ENCODE data around the gene PAK1IP1. TPM values are rescaled to one million over a fixed set of nuclear protein-coding genes. Genes with fewer than 3 reads are reported as not detected.
A peak's percentile ranks its signal among the peaks of the same experiment; 100 is the strongest.
"Not testable (repeated sequence)": the region's sequence is repeated elsewhere in the genome, so short reads cannot be mapped to it uniquely, and the experiment has no call there.

PAK1IP1 gene
- total RNA-seq, 2 donors from 2014 or later = 13.7 to 27.4 TPM

GRCh38 chr6:10720960-10721849 lies 26.4 kb downstream of the PAK1IP1 start:
- peaks cover 11% of the 10 kb centered on the region for H3K36me3 Mint-ChIP-seq (ENCODE audit: low read depth)
- peak overlapping the region; percentile 97 for H3K4me3 Mint-ChIP-seq
- not testable (repeated sequence) for H3K27me3 Mint-ChIP-seq; H3K9me3 Mint-ChIP-seq; ATAC-seq (replicated peaks)
- H3K4me1 Mint-ChIP-seq = peaks cover 25% of the 10 kb centered on the region
- H3K27ac Mint-ChIP-seq = peak overlapping the region; percentile 98

- no peak for ATAC-seq (replicated peaks)
- Mint-ChIP-seq H3K27me3 (no peaks in the 10 kb centered on the region), H3K4me1 (peaks cover 25% of the 10 kb centered on the region), H3K4me3 (peak overlapping the region; percentile 97), H3K36me3 (ENCODE audit: low read depth) (peaks cover 16% of the 10 kb centered on the region), H3K9me3 (no peaks in the 10 kb centered on the region), H3K27ac (peak overlapping the region; percentile 98)
Observed at GRCh38 chr6:10721850-10722569, 27.2 kb downstream of the PAK1IP1 start.

- Mint-ChIP-seq H3K4me1 (peaks cover 25% of the 10 kb centered on the region), H3K4me3 (peak overlapping the region; percentile 97), H3K27me3 (no peaks in the 10 kb centered on the region), H3K36me3 (ENCODE audit: low read depth) (peaks cover 21% of the 10 kb centered on the region), H3K27ac (peak overlapping the region; percentile 98), H3K9me3 (no peaks in the 10 kb centered on the region)
- no peak for ATAC-seq (replicated peaks)
Observed at GRCh38 chr6:10722570-10722819, 27.7 kb downstream of the PAK1IP1 start.

GRCh38 chr6:10722820-10723566 lies 28.2 kb downstream of the PAK1IP1 start, which contains the start of gene TMEM14C:
Gene TMEM14C (plus strand): TSS chr6:10723070. CDS start chr6:10724614, 1,544 bp downstream.
- Mint-ChIP-seq H3K9me3 (no peaks in the 10 kb centered on the region), H3K4me1 (peaks cover 28% of the 10 kb centered on the region), H3K27ac (peak within 1 kb of the TSS; percentile 98), H3K27me3 (no peaks in the 10 kb centered on the region), H3K4me3 (peak within 1 kb of the TSS; percentile 97), H3K36me3 (ENCODE audit: low read depth) (peaks cover 25% of the 10 kb centered on the region)
- ATAC-seq (replicated peaks) = peak; percentile 97

GRCh38 chr6:10723567-10723881 lies 28.8 kb downstream of the PAK1IP1 start:
- H3K4me3 Mint-ChIP-seq = peak overlapping the region; percentile 97
- peak overlapping the region; percentile 98 for H3K27ac Mint-ChIP-seq
- H3K9me3 Mint-ChIP-seq = no peaks in the 10 kb centered on the region
- H3K36me3 Mint-ChIP-seq (ENCODE audit: low read depth) = peaks cover 31% of the 10 kb centered on the region
- peaks cover 31% of the 10 kb centered on the region for H3K4me1 Mint-ChIP-seq
- no peaks in the 10 kb centered on the region for H3K27me3 Mint-ChIP-seq
- no peak for ATAC-seq (replicated peaks)

GRCh38 chr6:10725044-10725443 lies 30.3 kb downstream of the PAK1IP1 start:
- H3K36me3 Mint-ChIP-seq (ENCODE audit: low read depth) = peaks cover 46% of the 10 kb centered on the region
- H3K4me3 Mint-ChIP-seq = peak overlapping the region; percentile 24
- ATAC-seq (replicated peaks) = no peak
- H3K27ac Mint-ChIP-seq = peak overlapping the region; percentile 79
- no peaks in the 10 kb centered on the region for H3K9me3 Mint-ChIP-seq
- peaks cover 31% of the 10 kb centered on the region for H3K4me1 Mint-ChIP-seq
- no peaks in the 10 kb centered on the region for H3K27me3 Mint-ChIP-seq

- ATAC-seq (replicated peaks) = no peak
- H3K27ac Mint-ChIP-seq = peak overlapping the region; percentile 79
- no peaks in the 10 kb centered on the region for H3K27me3 Mint-ChIP-seq
- peaks cover 52% of the 10 kb centered on the region for H3K36me3 Mint-ChIP-seq (ENCODE audit: low read depth)
- H3K4me3 Mint-ChIP-seq = peak overlapping the region; percentile 24
- H3K9me3 Mint-ChIP-seq = no peaks in the 10 kb centered on the region
- peaks cover 31% of the 10 kb centered on the region for H3K4me1 Mint-ChIP-seq
Observed at GRCh38 chr6:10725716-10726115, 30.9 kb downstream of the PAK1IP1 start.

- no peak overlapping the region for H3K4me3 Mint-ChIP-seq
- peaks cover 13% of the 10 kb centered on the region for H3K4me1 Mint-ChIP-seq
- H3K36me3 Mint-ChIP-seq (ENCODE audit: low read depth) = peaks cover 63% of the 10 kb centered on the region
- no peak for ATAC-seq (replicated peaks)
- peak overlapping the region; percentile 11 for H3K27ac Mint-ChIP-seq
- H3K27me3 Mint-ChIP-seq = no peaks in the 10 kb centered on the region
- no peaks in the 10 kb centered on the region for H3K9me3 Mint-ChIP-seq
Observed at GRCh38 chr6:10730254-10730653, 35.5 kb downstream of the PAK1IP1 start.

- Mint-ChIP-seq H3K9me3 (no peaks in the 10 kb centered on the region), H3K4me1 (peaks cover under 1% of the 10 kb centered on the region), H3K4me3 (no peak overlapping the region), H3K27me3 (no peaks in the 10 kb centered on the region), H3K27ac (no peak overlapping the region), H3K36me3 (ENCODE audit: low read depth) (peaks cover 37% of the 10 kb centered on the region)
- no peak for ATAC-seq (replicated peaks)
Observed at GRCh38 chr6:10733151-10733715, 38.5 kb downstream of the PAK1IP1 start.

GRCh38 chr6:10733863-10734262 lies 39.1 kb downstream of the PAK1IP1 start:
- Mint-ChIP-seq H3K36me3 (ENCODE audit: low read depth) (peaks cover 31% of the 10 kb centered on the region), H3K4me3 (no peak overlapping the region), H3K9me3 (no peaks in the 10 kb centered on the region), H3K27me3 (no peaks in the 10 kb centered on the region), H3K4me1 (no peaks in the 10 kb centered on the region), H3K27ac (no peak overlapping the region)
- no peak for ATAC-seq (replicated peaks)

- no peak overlapping the region for H3K27ac Mint-ChIP-seq
- H3K27me3 Mint-ChIP-seq = no peaks in the 10 kb centered on the region
- no peaks in the 10 kb centered on the region for H3K9me3 Mint-ChIP-seq
- no peaks in the 10 kb centered on the region for H3K4me1 Mint-ChIP-seq
- peaks cover 11% of the 10 kb centered on the region for H3K36me3 Mint-ChIP-seq (ENCODE audit: low read depth)
- H3K4me3 Mint-ChIP-seq = no peak overlapping the region
- ATAC-seq (replicated peaks) = no peak
Observed at GRCh38 chr6:10736731-10737130, 42.0 kb downstream of the PAK1IP1 start.

- Mint-ChIP-seq H3K4me3 (no peak overlapping the region), H3K27ac (no peak overlapping the region), H3K36me3 (ENCODE audit: low read depth) (no peaks in the 10 kb centered on the region), H3K27me3 (no peaks in the 10 kb centered on the region), H3K4me1 (peaks cover 4% of the 10 kb centered on the region), H3K9me3 (no peaks in the 10 kb centered on the region)
- no peak for ATAC-seq (replicated peaks)
Observed at GRCh38 chr6:10740061-10740460, 45.3 kb downstream of the PAK1IP1 start.

GRCh38 chr6:10741643-10742042 lies 46.9 kb downstream of the PAK1IP1 start:
- H3K36me3 Mint-ChIP-seq (ENCODE audit: low read depth); H3K9me3 Mint-ChIP-seq; H3K4me3 Mint-ChIP-seq; H3K27ac Mint-ChIP-seq; ATAC-seq (replicated peaks); H3K27me3 Mint-ChIP-seq: not testable (repeated sequence)
- peaks cover 18% of the 10 kb centered on the region for H3K4me1 Mint-ChIP-seq

GRCh38 chr6:10742251-10742650 lies 47.5 kb downstream of the PAK1IP1 start:
- H3K27me3 Mint-ChIP-seq = no peaks in the 10 kb centered on the region
- H3K4me1 Mint-ChIP-seq = peaks cover 20% of the 10 kb centered on the region
- ATAC-seq (replicated peaks) = no peak
- no peak overlapping the region for H3K27ac Mint-ChIP-seq
- peaks cover 4% of the 10 kb centered on the region for H3K36me3 Mint-ChIP-seq (ENCODE audit: low read depth)
- H3K9me3 Mint-ChIP-seq = no peaks in the 10 kb centered on the region
- no peak overlapping the region for H3K4me3 Mint-ChIP-seq
